Measurements from ENCODE around the gene ADAM15.

DNA sequence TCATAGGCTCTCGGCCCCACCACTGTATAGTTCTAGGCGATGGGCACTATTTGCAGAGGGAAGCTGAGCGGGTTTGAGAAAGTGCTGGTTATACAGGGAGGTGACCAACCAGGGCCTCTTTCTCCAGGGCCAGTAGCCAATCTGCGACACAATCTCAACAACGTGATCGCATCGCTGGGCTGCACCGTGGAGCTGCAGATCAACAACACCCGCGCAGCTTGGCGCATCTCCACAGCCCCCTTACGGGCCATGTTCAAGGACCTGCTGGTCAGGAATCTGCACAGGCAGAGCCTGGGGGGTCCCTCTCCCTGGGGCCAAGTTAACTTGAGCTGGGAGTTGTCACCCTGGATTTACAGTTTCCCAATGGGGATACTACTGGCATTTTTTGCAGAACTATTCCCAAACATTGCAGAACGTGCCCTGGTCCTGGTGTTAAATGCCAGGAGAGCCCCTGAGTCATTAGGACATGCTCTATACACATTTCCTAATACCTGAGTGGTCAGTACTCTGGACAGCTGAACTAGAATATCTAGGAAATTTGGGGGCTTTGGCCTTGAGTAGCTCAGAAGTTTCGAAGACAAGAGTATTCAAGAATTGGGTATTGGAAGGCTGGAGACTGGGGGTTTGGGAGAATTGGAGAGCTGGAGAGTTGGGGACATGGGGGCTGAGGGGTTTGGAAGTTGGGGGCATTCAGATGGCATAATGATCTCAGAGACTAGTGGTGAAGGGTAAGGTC lies 10.6 kb upstream of the ADAM15 start:
- TF ChIP-seq, protein P1, sequence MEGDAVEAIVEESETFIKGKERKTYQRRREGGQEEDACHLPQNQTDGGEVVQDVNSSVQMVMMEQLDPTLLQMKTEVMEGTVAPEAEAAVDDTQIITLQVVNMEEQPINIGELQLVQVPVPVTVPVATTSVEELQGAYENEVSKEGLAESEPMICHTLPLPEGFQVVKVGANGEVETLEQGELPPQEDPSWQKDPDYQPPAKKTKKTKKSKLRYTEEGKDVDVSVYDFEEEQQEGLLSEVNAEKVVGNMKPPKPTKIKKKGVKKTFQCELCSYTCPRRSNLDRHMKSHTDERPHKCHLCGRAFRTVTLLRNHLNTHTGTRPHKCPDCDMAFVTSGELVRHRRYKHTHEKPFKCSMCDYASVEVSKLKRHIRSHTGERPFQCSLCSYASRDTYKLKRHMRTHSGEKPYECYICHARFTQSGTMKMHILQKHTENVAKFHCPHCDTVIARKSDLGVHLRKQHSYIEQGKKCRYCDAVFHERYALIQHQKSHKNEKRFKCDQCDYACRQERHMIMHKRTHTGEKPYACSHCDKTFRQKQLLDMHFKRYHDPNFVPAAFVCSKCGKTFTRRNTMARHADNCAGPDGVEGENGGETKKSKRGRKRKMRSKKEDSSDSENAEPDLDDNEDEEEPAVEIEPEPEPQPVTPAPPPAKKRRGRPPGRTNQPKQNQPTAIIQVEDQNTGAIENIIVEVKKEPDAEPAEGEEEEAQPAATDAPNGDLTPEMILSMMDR (IDR thresholded peaks at IDR 0.05), result no peak
- no peak for TF ChIP-seq POLR2A (IDR thresholded peaks at IDR 0.05)
